Glomerular endothelial cell (primary cell): ENCODE results near the gene FRRS1L. TPM values are rescaled to one million over a fixed set of nuclear protein-coding genes. Genes with fewer than 3 reads are reported as not detected.

Experiments used
- total RNA-seq: library from RNA; depleted of rRNA; stranded (reverse); fragments of >200 nt; gene quantifications from 2 replicates; pipeline ENCODE4 v1.2.3, GENCODE V29; 2015

Gene FRRS1L
- total RNA-seq, 1 donor from 2014 or later: 0.35 TPM

Other genes starting within 250 kb of the FRRS1L start
- gene ELP1, start 233.1 kb downstream of the FRRS1L start, total RNA-seq: 18.2 and 21.1 TPM in 2 replicates
- gene ABITRAM, start 232.8 kb downstream of the FRRS1L start, total RNA-seq: 7.7 and 14.3 TPM in 2 replicates
- 44.9 and 50.6 TPM in 2 replicates for gene CTNNAL1, start 153.8 kb downstream of the FRRS1L start, total RNA-seq
- gene TMEM245, start 47.3 kb downstream of the FRRS1L start, total RNA-seq: 34.5 and 36.9 TPM in 2 replicates
- gene EPB41L4B, start 153.8 kb upstream of the FRRS1L start, total RNA-seq: 0.88 and 1.8 TPM in 2 replicates